GM12878 (cell line): Measurements from ENCODE around the gene CD48. TPM values are rescaled to one million over a fixed set of nuclear protein-coding genes. Genes with fewer than 3 reads are reported as not detected.
A peak's percentile ranks its signal among the peaks of the same experiment; 100 is the strongest.

Experiments used
- ATAC-seq: fragments of 200-7000 bp; cut with Tn5 transposase; 3 replicates; pipeline ENCODE4 v1.9.1; 2020; ENCODE audit warnings: mild to moderate bottlenecking, moderate library complexity
- BruUV-seq: library from RNA; stranded (reverse); fragments of 400-500 nt; replicated peaks from 2 replicates; lab custom pipeline; 2021; lab: Mats Ljungman, UMichigan
- CTCF ChIA-PET: fragments of 300-600 bp; sonication (Branson Sonifier 250); formaldehyde crosslinking; extraction: SDS; loops from one replicate; lab custom pipeline; 2021; ENCODE audit warnings: inconsistent platforms; lab: Yijun Ruan, JAX
- POLR2A ChIA-PET: fragments of 350-600 bp; formaldehyde crosslinking; extraction: SDS; loops from one replicate; lab custom pipeline; 2021; ENCODE audit warnings: inconsistent platforms; lab: Charles Lee
- RAD21 ChIA-PET: fragments of 300-600 bp; sonication (Branson Sonifier 250); formaldehyde crosslinking; loops from one replicate; lab custom pipeline; 2023; ENCODE audit warnings: antibody characterized with exemption; ENCODE audit not compliant: unreplicated experiment; lab: Charles Lee
- SMC1A ChIA-PET: fragments of 300-600 bp; sonication (Branson Sonifier 250); formaldehyde crosslinking; loops from one replicate; lab custom pipeline; 2023; ENCODE audit not compliant: unreplicated experiment, uncharacterized antibody; lab: Charles Lee
- DNase-seq: peaks from one replicate; pipeline ENCODE4 v3.0.0-alpha.2; 2011; ENCODE audit warnings: low read depth, low spot score
- FAIRE-seq: peaks from 3 replicates; lab custom pipeline; 2011; peaks lifted over from hg19 to GRCh38; lab: Jason Lieb, UNC
- H2AFZ ChIP-seq: 2 replicates; pipeline ENCODE4 v1.6.0; 2011; ENCODE audit warnings: low read depth, low read length, control low read depth; ENCODE audit not compliant: control insufficient read depth
- H3K27ac ChIP-seq: 2 replicates; pipeline ENCODE4 v1.5.1; 2011; ENCODE audit warnings: control low read depth; ENCODE audit not compliant: control insufficient read depth, insufficient read depth
- H3K27me3 ChIP-seq, 2 experiments: replicated peaks in 1 of 2; 2 replicates each; pipeline versions ENCODE4 v1.6.0 to v1.6.1; 2011; ENCODE audit warnings: low read length in 1 of 2; ENCODE audit not compliant: control insufficient read depth in 2 of 2, insufficient read depth in 2 of 2
- H3K36me3 ChIP-seq, 2 experiments: 2 replicates each; pipeline ENCODE4 v1.5.1; 2011; ENCODE audit warnings: low read length in 1 of 2; ENCODE audit not compliant: control insufficient read depth in 2 of 2, insufficient read depth in 2 of 2
- H3K4me1 ChIP-seq: 2 replicates; pipeline ENCODE4 v1.6.1; 2011; ENCODE audit warnings: mild to moderate bottlenecking, low read length, moderate library complexity, mixed read lengths; ENCODE audit not compliant: control insufficient read depth, insufficient read depth
- H3K4me2 ChIP-seq: 2 replicates; pipeline ENCODE4 v1.6.0; 2011; ENCODE audit warnings: control low read depth; ENCODE audit not compliant: control insufficient read depth, insufficient read depth
- H3K4me3 ChIP-seq: fragments of 200-600 bp; sonication (generic); 2 replicates; pipeline ENCODE4 v1.5.1; 2016
- H3K79me2 ChIP-seq: 2 replicates; pipeline ENCODE4 v1.6.0; 2011; ENCODE audit warnings: low read length; ENCODE audit not compliant: control insufficient read depth, insufficient read depth
- H3K9ac ChIP-seq: 2 replicates; pipeline ENCODE4 v1.8.0; 2011; ENCODE audit warnings: low read length, control low read depth, mixed read lengths; ENCODE audit not compliant: control insufficient read depth, insufficient read depth
- H3K9me3 ChIP-seq: replicated peaks from 3 replicates; pipeline ENCODE4 v1.5.1; 2011; ENCODE audit warnings: mild to moderate bottlenecking, low read length; ENCODE audit not compliant: control insufficient read depth, insufficient read depth
- H4K20me1 ChIP-seq: 2 replicates; pipeline ENCODE4 v1.6.0; 2011; ENCODE audit not compliant: control insufficient read depth, insufficient read depth
- BACH1 ChIP-seq: fragments of 450-650 bp; IDR thresholded peaks from 2 replicates; pipeline ENCODE4 v1.6.1; 2017; ENCODE audit warnings: mild to moderate bottlenecking, borderline replicate concordance
- FOXM1 ChIP-seq: IDR thresholded peaks from 2 replicates; pipeline ENCODE4 v1.6.1; 2012; ENCODE audit warnings: low read depth, mild to moderate bottlenecking, inconsistent platforms, low read length, moderate library complexity
- IRF5 ChIP-seq: fragments of 450-650 bp; IDR thresholded peaks from 2 replicates; pipeline ENCODE4 v1.6.1; 2017; ENCODE audit warnings: borderline replicate concordance
- MEF2A ChIP-seq: IDR thresholded peaks from 2 replicates; pipeline ENCODE4 v1.6.1; 2011; ENCODE audit warnings: low read depth, mild to moderate bottlenecking, low read length, moderate library complexity; ENCODE audit not compliant: insufficient read depth
- SMAD5 ChIP-seq: IDR thresholded peaks from 2 replicates; pipeline ENCODE4 v1.6.1; 2016; ENCODE audit warnings: antibody characterized with exemption, low read depth
- ZNF592 ChIP-seq: fragments of 450-650 bp; IDR thresholded peaks from 2 replicates; pipeline ENCODE4 v1.6.1; 2017; ENCODE audit warnings: mild to moderate bottlenecking, moderate library complexity
- ZNF622 ChIP-seq: fragments of 450-650 bp; IDR thresholded peaks from 2 replicates; pipeline ENCODE4 v1.6.1; 2017; ENCODE audit warnings: mild to moderate bottlenecking, inconsistent platforms
- WGBS: methylation state at CpG from one replicate; pipeline ENCODE4 v1.1.6; 2016; ENCODE audit warnings: low lambda C conversion rate; ENCODE audit not compliant: insufficient replicate concordance, insufficient coverage; ENCODE audit errors: missing lambda C conversion rate; 5-methylcytosine and 5-hydroxymethylcytosine counted together
- in situ Hi-C: fragments of 300-500 bp; cut with MboI; formaldehyde crosslinking; loops from 9 replicates; pipeline ENCODE4 v1.14.3; 2018; ENCODE audit warnings: mixed read lengths
- intact Hi-C: fragments of 100-400 bp; cut with micrococcal nuclease; formaldehyde crosslinking; loops from one replicate; pipeline ENCODE4 v1.14.2; 2022; ENCODE audit not compliant: unreplicated experiment
- polyA plus RNA-seq, 11 experiments: library from polyadenylated mRNA; depleted of rRNA in 4 of 11; unstranded in 6 of 11; stranded (reverse) in 5 of 11; fragments of >200 nt; fragmentation: Nextera tagmentation in 4 of 11; fragmentation: Illumina TruSeq in 1 of 11; extraction: Ambion mirVana in 4 of 11; extraction: Trizol in 1 of 11; gene quantifications; 1 replicate in 1 of 11; 2 replicates in 10 of 11; pipeline versions ENCODE4 v1.2.1 to v1.2.3, GENCODE V29; 2011 to 2016; ENCODE audit warnings: inconsistent platforms in 2 of 11, missing spikeins in 2 of 11, low read depth in 1 of 11
- total RNA-seq, 4 experiments: library from RNA; depleted of rRNA in 3 of 4; stranded (reverse); fragments of >200 nt in 3 of 4; fragmentation: Illumina TruSeq in 1 of 4; extraction: Trizol in 1 of 4; gene quantifications; 2 replicates each; pipeline versions ENCODE4 v1.2.1 to v1.2.3, GENCODE V29; 2013 to 2021
- TF ChIP-seq, protein P1 (sequence below): IDR thresholded peaks from 2 replicates; pipeline ENCODE4 v1.6.1; 2012; ENCODE audit warnings: improper control_type of control experiment, low read depth, low read length; ENCODE audit not compliant: insufficient replicate concordance
- TF ChIP-seq, protein P2 (sequence below): IDR thresholded peaks from 2 replicates; pipeline ENCODE4 v1.6.1; 2012; ENCODE audit warnings: low read length, inconsistent platforms

Gene CD48
- total and polyA plus RNA-seq, 10 of the 15 experiments (the other 5 are each of a cell fraction or from before 2014, with no cell fraction given), result 302 to 1,315 (median 430) TPM

- TF ChIP-seq ZNF592, result no peak
- TF ChIP-seq FOXM1, result no peak
- TF ChIP-seq BACH1, result 0 out of 2 replicates have a peak, but pooled peaks have one; percentile 22
- TF ChIP-seq ZNF622, result no peak
Observed at GRCh38 chr1:160639652-160640051, 72.0 kb downstream of the CD48 start (continued).

DNA sequence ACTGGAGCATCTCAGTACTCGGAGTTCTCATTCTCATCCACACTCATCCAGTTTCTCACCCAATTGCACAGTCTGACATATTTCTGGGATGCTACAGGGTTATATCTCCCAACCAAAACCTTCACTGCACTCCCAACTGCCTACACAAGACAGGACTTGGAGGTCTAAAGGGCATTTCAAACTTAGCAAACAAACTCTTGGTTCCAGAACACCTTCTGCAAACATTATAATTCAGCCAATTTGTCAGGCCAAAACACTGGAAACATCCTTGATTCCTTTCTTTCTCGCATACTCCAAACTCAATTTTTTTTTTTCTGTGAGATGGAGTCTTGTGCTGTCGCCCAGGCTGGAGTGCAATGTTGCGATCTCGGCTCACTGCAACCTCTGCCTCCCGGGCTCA, 72.7 kb downstream of the CD48 start:
- Histone ChIP-seq H3K79me2 (peaks cover 90% of the 10 kb centered on the region), H3K27ac (peak overlapping the region; percentile 77), H3K9ac (peak overlapping the region; percentile 59), H3K36me3 (peaks cover 16 to 43% of the 10 kb centered on the region in 2 experiments), H4K20me1 (no peaks in the 10 kb centered on the region), H2AFZ (no peak overlapping the region), H3K4me3 (peak overlapping the region; percentile 56), H3K27me3 (no peaks in the 10 kb centered on the region), H3K9me3 (no peaks in the 10 kb centered on the region), H3K4me1 (peaks cover 50% of the 10 kb centered on the region), H3K4me2 (peak overlapping the region; percentile 85)
- ChIA-PET RAD21 (interaction anchor here (2.2 to 2.5 kb wide), 3 partner anchors 9 to 36 kb away, joined by 13 to 39 read pairs (median 20); no protein-coding TSS in a partner anchor), SMC1A (interaction anchor here (1.0 to 2.5 kb wide), 7 partner anchors 9 to 87 kb away, joined by 3 to 51 read pairs (median 7); no protein-coding TSS in a partner anchor), CTCF (interaction anchor here (0.9 to 2.2 kb wide), 4 partner anchors 9 to 138 kb away, joined by 3 to 7 read pairs (median 3); partner anchors contain the start of gene CD48), POLR2A (interaction anchor here (0.9 to 2.2 kb wide), 6 partner anchors 9 to 73 kb away, joined by 3 to 13 read pairs (median 7); partner anchors contain the start of gene CD48)
- intact Hi-C loops (no loop called here), in situ Hi-C loops (no loop called here)
- BruUV-seq, result no TSS peak
- DNase-seq (no peak), ATAC-seq (no peak), FAIRE-seq (no peak)
- 85% methylated on average over 6 of the region's 6 CpGs for WGBS
- TF ChIP-seq, protein P1, sequence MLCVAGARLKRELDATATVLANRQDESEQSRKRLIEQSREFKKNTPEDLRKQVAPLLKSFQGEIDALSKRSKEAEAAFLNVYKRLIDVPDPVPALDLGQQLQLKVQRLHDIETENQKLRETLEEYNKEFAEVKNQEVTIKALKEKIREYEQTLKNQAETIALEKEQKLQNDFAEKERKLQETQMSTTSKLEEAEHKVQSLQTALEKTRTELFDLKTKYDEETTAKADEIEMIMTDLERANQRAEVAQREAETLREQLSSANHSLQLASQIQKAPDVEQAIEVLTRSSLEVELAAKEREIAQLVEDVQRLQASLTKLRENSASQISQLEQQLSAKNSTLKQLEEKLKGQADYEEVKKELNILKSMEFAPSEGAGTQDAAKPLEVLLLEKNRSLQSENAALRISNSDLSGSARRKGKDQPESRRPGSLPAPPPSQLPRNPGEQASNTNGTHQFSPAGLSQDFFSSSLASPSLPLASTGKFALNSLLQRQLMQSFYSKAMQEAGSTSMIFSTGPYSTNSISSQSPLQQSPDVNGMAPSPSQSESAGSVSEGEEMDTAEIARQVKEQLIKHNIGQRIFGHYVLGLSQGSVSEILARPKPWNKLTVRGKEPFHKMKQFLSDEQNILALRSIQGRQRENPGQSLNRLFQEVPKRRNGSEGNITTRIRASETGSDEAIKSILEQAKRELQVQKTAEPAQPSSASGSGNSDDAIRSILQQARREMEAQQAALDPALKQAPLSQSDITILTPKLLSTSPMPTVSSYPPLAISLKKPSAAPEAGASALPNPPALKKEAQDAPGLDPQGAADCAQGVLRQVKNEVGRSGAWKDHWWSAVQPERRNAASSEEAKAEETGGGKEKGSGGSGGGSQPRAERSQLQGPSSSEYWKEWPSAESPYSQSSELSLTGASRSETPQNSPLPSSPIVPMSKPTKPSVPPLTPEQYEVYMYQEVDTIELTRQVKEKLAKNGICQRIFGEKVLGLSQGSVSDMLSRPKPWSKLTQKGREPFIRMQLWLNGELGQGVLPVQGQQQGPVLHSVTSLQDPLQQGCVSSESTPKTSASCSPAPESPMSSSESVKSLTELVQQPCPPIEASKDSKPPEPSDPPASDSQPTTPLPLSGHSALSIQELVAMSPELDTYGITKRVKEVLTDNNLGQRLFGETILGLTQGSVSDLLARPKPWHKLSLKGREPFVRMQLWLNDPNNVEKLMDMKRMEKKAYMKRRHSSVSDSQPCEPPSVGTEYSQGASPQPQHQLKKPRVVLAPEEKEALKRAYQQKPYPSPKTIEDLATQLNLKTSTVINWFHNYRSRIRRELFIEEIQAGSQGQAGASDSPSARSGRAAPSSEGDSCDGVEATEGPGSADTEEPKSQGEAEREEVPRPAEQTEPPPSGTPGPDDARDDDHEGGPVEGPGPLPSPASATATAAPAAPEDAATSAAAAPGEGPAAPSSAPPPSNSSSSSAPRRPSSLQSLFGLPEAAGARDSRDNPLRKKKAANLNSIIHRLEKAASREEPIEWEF, result no peak
- TF ChIP-seq SMAD5 (peak; percentile 12; the same call in 1 of the 2 replicates), MEF2A (no peak), IRF5 (no peak)
- TF ChIP-seq, protein P2, sequence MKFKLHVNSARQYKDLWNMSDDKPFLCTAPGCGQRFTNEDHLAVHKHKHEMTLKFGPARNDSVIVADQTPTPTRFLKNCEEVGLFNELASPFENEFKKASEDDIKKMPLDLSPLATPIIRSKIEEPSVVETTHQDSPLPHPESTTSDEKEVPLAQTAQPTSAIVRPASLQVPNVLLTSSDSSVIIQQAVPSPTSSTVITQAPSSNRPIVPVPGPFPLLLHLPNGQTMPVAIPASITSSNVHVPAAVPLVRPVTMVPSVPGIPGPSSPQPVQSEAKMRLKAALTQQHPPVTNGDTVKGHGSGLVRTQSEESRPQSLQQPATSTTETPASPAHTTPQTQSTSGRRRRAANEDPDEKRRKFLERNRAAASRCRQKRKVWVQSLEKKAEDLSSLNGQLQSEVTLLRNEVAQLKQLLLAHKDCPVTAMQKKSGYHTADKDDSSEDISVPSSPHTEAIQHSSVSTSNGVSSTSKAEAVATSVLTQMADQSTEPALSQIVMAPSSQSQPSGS, result peak; percentile 8; the same call in 1 of the 2 replicates
